ENCODE results near the gene IL25. TPM values are rescaled to one million over a fixed set of nuclear protein-coding genes. Genes with fewer than 3 reads are reported as not detected.
A peak's percentile ranks its signal among the peaks of the same experiment; 100 is the strongest.

The IL25 gene
- total and polyA plus RNA-seq, 2 of the 13 experiments (the other 11 are each of a cell fraction or from before 2014, with no cell fraction given): not detected

DNA sequence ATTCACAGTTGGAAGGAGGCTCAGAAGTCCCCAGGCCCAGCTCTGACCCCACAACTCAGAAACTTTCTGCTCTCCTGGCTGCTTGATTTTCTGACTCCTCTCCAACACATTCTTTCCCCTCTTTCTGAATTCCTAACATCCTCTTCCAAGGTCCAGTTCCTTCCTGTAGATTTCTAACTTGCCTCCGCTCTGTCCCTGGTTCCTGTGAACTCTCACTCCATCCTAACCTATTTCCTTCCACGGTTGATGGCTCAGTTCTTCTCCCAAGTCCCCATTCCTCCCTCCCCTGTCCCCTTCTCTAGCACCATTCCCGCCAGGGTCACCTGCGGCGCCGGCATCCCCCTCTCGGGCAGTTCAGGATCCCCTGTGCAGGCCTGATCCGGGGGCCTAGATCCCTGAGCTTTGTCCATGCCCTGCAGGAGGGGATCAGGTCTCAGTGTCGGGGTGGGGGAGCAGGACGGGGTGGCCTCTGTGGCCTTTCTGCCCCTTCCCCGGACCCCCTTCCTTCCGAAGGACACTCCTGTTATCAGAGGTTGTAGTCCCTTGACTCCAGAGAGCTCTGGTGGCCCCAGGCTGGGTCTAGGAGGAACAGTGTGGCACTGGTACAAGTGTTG, 13.9 kb upstream of the IL25 start:
- Histone ChIP-seq H3K9ac (ENCODE audit: insufficient read depth, low read depth, low read length) (no peak overlapping the region), H3K9me3 (ENCODE audit: low read length) (no peaks in the 10 kb centered on the region), H3K27ac (ENCODE audit: extremely low read length, insufficient read depth, low read length) (no peak overlapping the region), H3K27me3 (ENCODE audit: control insufficient read depth in 1 of 2, insufficient read depth in 2 of 2, low read length in 2 of 2) (peaks cover 38 to 93% of the 10 kb centered on the region in 2 experiments), H3K4me1 (ENCODE audit: insufficient read depth, low read length) (peaks cover 30% of the 10 kb centered on the region), H4K20me1 (ENCODE audit: insufficient read depth, low read length) (no peaks in the 10 kb centered on the region), H3K36me3 (replicated peaks in 1 of 2; ENCODE audit: control insufficient read depth in 1 of 2, insufficient read depth in 2 of 2, low read length in 2 of 2) (no peaks in the 10 kb centered on the region), H2AFZ (ENCODE audit: low read length) (no peak overlapping the region), H3K79me2 (ENCODE audit: insufficient read depth, low read length) (no peaks in the 10 kb centered on the region), H3K4me2 (ENCODE audit: low read depth, low read length) (no peak overlapping the region), H3K4me3 (replicated peaks in 1 of 3; ENCODE audit: insufficient read depth in 1 of 3, low read depth in 2 of 3, low read length in 3 of 3) (no peak overlapping the region)
- no peak for FAIRE-seq
- BruUV-seq (replicated peaks): no TSS peak
- ChIA-PET POLR2A (no interaction called here), CTCF (ENCODE audit: low intra/inter-chr PET ratio, low total read pairs) (interaction anchor here (1.6 kb wide), 1 partner anchor 21 kb away, joined by 4 read pairs; no protein-coding TSS in a partner anchor)
- 36% methylated on average over 12 of the region's 12 CpGs for WGBS (ENCODE audit: low lambda C conversion rate)
- intact Hi-C loops (cut with micrococcal nuclease; ENCODE audit: unreplicated experiment) (no loop called here), in situ Hi-C loops (cut with HindIII; ENCODE audit: extremely low pct_ligation_motif_present, low pct_unique_long_range_greater_than_20kb) (no loop called here)
- peak; percentile 31 for ATAC-seq
- DNase-seq (ENCODE audit: low spot score): no peak
- TF ChIP-seq ISL2 (CRISPR knock-in tag; IDR thresholded peaks at IDR 0.05): no peak
- no peak for TF ChIP-seq ZBTB25 (CRISPR knock-in tag; IDR thresholded peaks at IDR 0.05)
- TF ChIP-seq NAIF1 (CRISPR knock-in tag; IDR thresholded peaks at IDR 0.05; ENCODE audit: borderline replicate concordance): no peak
- no peak for TF ChIP-seq IRX3 (CRISPR knock-in tag; IDR thresholded peaks at IDR 0.05; ENCODE audit: borderline replicate concordance, low read depth)
- 0 out of 2 replicates have a peak, but pooled peaks have one; percentile 20 for TF ChIP-seq ZNF761 (CRISPR knock-in tag; conservative IDR thresholded peaks at IDR 0.05)
- TF ChIP-seq, protein P1, sequence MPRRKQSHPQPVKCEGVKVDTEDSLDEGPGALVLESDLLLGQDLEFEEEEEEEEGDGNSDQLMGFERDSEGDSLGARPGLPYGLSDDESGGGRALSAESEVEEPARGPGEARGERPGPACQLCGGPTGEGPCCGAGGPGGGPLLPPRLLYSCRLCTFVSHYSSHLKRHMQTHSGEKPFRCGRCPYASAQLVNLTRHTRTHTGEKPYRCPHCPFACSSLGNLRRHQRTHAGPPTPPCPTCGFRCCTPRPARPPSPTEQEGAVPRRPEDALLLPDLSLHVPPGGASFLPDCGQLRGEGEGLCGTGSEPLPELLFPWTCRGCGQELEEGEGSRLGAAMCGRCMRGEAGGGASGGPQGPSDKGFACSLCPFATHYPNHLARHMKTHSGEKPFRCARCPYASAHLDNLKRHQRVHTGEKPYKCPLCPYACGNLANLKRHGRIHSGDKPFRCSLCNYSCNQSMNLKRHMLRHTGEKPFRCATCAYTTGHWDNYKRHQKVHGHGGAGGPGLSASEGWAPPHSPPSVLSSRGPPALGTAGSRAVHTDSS (CRISPR knock-in tag; conservative IDR thresholded peaks at IDR 0.05): no peak
- TF ChIP-seq, protein P2, sequence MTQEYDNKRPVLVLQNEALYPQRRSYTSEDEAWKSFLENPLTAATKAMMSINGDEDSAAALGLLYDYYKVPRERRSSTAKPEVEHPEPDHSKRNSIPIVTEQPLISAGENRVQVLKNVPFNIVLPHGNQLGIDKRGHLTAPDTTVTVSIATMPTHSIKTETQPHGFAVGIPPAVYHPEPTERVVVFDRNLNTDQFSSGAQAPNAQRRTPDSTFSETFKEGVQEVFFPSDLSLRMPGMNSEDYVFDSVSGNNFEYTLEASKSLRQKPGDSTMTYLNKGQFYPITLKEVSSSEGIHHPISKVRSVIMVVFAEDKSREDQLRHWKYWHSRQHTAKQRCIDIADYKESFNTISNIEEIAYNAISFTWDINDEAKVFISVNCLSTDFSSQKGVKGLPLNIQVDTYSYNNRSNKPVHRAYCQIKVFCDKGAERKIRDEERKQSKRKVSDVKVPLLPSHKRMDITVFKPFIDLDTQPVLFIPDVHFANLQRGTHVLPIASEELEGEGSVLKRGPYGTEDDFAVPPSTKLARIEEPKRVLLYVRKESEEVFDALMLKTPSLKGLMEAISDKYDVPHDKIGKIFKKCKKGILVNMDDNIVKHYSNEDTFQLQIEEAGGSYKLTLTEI (CRISPR knock-in tag; conservative IDR thresholded peaks at IDR 0.05): no peak
- TF ChIP-seq CENPX (CRISPR knock-in tag; IDR thresholded peaks at IDR 0.05): no peak
- TF ChIP-seq TBL1XR1 (IDR thresholded peaks at IDR 0.05; ENCODE audit: borderline replicate concordance, low read length, partially characterized antibody): no peak
- no peak for TF ChIP-seq ZFP91 (CRISPR knock-in tag; IDR thresholded peaks at IDR 0.05; ENCODE audit: borderline replicate concordance)
- no peak for TF ChIP-seq TBX2 (CRISPR knock-in tag; IDR thresholded peaks at IDR 0.05; ENCODE audit: borderline replicate concordance)

Data from HepG2 (cell line).